Ovary (tissue), 9 donors: ENCODE measurements around the gene TTC28. TPM values are rescaled to one million over a fixed set of nuclear protein-coding genes. Genes with fewer than 3 reads are reported as not detected.
"Not testable (repeated sequence)": the region's sequence is repeated elsewhere in the genome, so short reads cannot be mapped to it uniquely, and the experiment has no call there.

ENCODE experiments used
- DNase-seq, 5 donors: peaks; one replicate each; pipeline ENCODE4 v3.0.0-alpha.2; 2019 to 2020
- H3K27ac ChIP-seq, 2 donors: fragments of 200-600 bp; one replicate each; pipeline versions ENCODE4 v1.5.1 to v1.8.0; 2019 to 2022
- H3K27me3 ChIP-seq: fragments of 200-600 bp; one replicate; pipeline ENCODE4 v1.8.0; 2022
- H3K36me3 ChIP-seq: fragments of 200-600 bp; sonication (generic); one replicate; pipeline ENCODE4 v1.5.1; 2019
- H3K4me1 ChIP-seq: one replicate; pipeline ENCODE4 v1.8.1; 2013; ENCODE audit warnings: mild to moderate bottlenecking, moderate library complexity; ENCODE audit not compliant: insufficient read depth
- H3K4me3 ChIP-seq: fragments of 200-600 bp; sonication (generic); one replicate; pipeline ENCODE4 v1.5.1; 2017
- H3K9me3 ChIP-seq, 2 donors: fragments of 200-600 bp in 1 of 2; sonication (generic) in 1 of 2; one replicate each; pipeline versions ENCODE4 v1.5.1 to v1.8.1; 2013 to 2019; ENCODE audit warnings: mild to moderate bottlenecking in 1 of 2, moderate library complexity in 1 of 2
- EP300 ChIP-seq: sonication (generic); formaldehyde crosslinking; IDR thresholded peaks from one replicate; pipeline ENCODE4 v1.6.1; 2017; ENCODE audit warnings: antibody characterized with exemption
- POLR2A ChIP-seq: fragments of 450-650 bp; IDR thresholded peaks from one replicate; pipeline ENCODE4 v1.6.1; 2017; ENCODE audit warnings: antibody characterized with exemption, mild to moderate bottlenecking, moderate library complexity
- WGBS, 3 donors: extraction: QIAGEN DNeasy Blood & Tissue Kit in 1 of 3; methylation state at CpG; one replicate each; pipeline versions ENCODE4 v1.1.5 to v1.1.7; 2013 to 2017; 5-methylcytosine and 5-hydroxymethylcytosine counted together
- intact Hi-C, 4 donors: fragments of 100-400 bp; cut with DNase I; formaldehyde crosslinking; loops; one replicate each; pipeline versions ENCODE4 v1.11.0 to v1.15.1; 2022 to 2023
- polyA plus RNA-seq, 2 donors: library from polyadenylated mRNA; stranded (reverse); fragments of 200-250 nt in 1 of 2; fragments of 350-450 nt in 1 of 2; fragmentation: Illumina TruSeq in 1 of 2; extraction: RNeasy Lipid Tissue Mini Kit (QIAGEN cat#74804) in 1 of 2; gene quantifications; one replicate each; pipeline ENCODE4 v1.2.3, GENCODE V29; 2013 to 2014
- total RNA-seq, 7 donors: library from RNA; depleted of rRNA in 2 of 7; stranded (reverse); fragments of >200 nt in 2 of 7; fragmentation: NEBNext Ultra II Directional in 3 of 7; extraction: Animal tissue kit (Norgen Biotek cat#: 25700) in 3 of 7; gene quantifications; one replicate each; pipeline versions ENCODE4 v1.1.0 to v1.2.4, GENCODE V29; 2016 to 2023
- TF ChIP-seq, protein P1 (sequence below), 3 donors: fragments of 450-650 bp in 2 of 3; fragments of 200-600 bp in 1 of 3; IDR thresholded peaks; one replicate each; pipeline versions ENCODE4 v1.5.1 to v1.8.0; 2016 to 2022; ENCODE audit warnings: antibody characterized with exemption in 3 of 3, mild to moderate bottlenecking in 1 of 3
- donor health status: DM: no; HTN: no; CAD: no; lungs with moderate emphysema.
- donor health status: DM: no; HTN: no; CAD: no.
- donor health status: Bipolar disorder and iron deficiency.
- donor health status: DM: yes; HTN: yes; CAD: no.
- donor health status: DM: no; HTN: no; CAD: no.
- donor health status: DM: yes; HTN: yes; CAD: no.

Gene TTC28
- total and polyA plus RNA-seq, 9 donors: 16.7 to 127 (median 72.9) TPM

DNA sequence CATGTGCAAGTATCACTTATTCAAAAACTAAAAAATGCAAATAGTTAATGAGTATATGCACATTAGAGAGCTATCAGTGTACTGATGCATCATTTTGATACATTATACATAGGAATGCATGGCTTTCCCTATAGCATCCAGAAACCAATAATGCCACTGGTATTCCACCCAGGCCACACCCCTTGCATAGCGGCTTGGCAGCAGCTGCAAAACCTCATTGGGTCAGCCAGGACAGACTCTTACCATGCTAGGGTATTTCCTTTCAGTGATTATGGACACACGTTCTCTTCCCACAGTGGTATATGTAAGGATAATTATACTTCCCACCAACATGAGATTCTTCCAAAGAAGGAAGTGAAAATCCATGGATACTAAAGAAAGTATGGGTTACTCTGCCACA, 614.7 kb downstream of the TTC28 start:
- H3K4me1 ChIP-seq: peaks cover 2% of the 10 kb centered on the region
- intact Hi-C loops: no loop called here
- 48 to 74% (median 54%) methylated on average over 2 of the region's 2 CpGs for WGBS, 3 donors

DNA sequence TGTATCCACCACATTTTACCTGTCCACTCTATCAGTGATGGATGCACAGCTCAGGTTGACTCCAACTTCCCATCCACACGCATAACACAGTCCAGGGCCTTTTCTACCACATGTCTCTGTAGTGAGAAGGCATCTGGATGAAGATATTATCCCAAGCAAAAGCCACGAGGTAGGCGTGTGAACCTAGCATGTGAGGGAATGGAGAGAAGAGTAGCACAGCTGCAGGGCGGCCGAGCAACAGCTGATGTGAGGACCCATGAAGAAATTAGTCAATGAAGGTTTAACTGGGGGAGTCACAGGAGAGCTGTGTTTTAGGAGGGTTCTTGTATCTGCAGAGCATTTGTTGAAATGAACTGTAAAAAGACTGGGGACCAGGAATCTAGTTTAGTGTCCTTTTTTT, 616.0 kb downstream of the TTC28 start:
- no peak overlapping the region for H3K4me3 ChIP-seq
- 86 to 98% (median 97%) methylated on average over 5 of the region's 5 CpGs for WGBS, 3 donors
- H3K9me3 ChIP-seq: no peaks in the 10 kb centered on the region
- peaks cover 2% of the 10 kb centered on the region for H3K4me1 ChIP-seq
- no peak overlapping the region for H3K27ac ChIP-seq
- intact Hi-C loops: no loop called here
- DNase-seq: no peak
- TF ChIP-seq EP300 (no peak), POLR2A (no peak)
- TF ChIP-seq, protein P1, sequence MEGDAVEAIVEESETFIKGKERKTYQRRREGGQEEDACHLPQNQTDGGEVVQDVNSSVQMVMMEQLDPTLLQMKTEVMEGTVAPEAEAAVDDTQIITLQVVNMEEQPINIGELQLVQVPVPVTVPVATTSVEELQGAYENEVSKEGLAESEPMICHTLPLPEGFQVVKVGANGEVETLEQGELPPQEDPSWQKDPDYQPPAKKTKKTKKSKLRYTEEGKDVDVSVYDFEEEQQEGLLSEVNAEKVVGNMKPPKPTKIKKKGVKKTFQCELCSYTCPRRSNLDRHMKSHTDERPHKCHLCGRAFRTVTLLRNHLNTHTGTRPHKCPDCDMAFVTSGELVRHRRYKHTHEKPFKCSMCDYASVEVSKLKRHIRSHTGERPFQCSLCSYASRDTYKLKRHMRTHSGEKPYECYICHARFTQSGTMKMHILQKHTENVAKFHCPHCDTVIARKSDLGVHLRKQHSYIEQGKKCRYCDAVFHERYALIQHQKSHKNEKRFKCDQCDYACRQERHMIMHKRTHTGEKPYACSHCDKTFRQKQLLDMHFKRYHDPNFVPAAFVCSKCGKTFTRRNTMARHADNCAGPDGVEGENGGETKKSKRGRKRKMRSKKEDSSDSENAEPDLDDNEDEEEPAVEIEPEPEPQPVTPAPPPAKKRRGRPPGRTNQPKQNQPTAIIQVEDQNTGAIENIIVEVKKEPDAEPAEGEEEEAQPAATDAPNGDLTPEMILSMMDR (IDR thresholded peaks at IDR 0.05): no peak
- H3K36me3 ChIP-seq: no peaks in the 10 kb centered on the region
- H3K27me3 ChIP-seq: no peaks in the 10 kb centered on the region

More for the DNA sequence above, 614.7 kb downstream of the TTC28 start:
- TF ChIP-seq, protein P1 (IDR thresholded peaks at IDR 0.05): no peak
- TF ChIP-seq POLR2A (no peak), EP300 (no peak)
- Histone ChIP-seq H3K27me3 (no peaks in the 10 kb centered on the region), H3K4me3 (no peak overlapping the region), H3K9me3 (no peaks in the 10 kb centered on the region), H3K36me3 (no peaks in the 10 kb centered on the region), H3K27ac (no peak overlapping the region)
- DNase-seq: no peak

DNA sequence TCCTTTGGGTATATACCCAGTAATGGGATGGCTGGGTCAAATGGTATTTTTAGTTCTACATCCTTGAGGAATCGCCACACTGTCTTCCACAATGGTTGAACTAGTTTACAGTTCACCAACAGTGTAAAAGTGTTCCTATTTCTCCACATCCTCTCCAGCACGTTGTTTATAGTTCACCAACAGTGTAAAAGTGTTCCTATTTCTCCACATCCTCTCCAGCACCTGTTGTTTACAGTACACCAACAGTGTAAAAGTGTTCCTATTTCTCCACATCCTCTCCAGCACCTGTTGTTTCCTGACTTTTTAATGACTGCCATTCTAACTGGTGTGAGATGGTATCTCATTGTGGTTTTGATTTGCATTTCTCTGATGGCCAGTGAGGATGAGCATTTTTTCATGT, 619.0 kb downstream of the TTC28 start:
- H3K36me3 ChIP-seq, H3K27ac ChIP-seq, H3K4me3 ChIP-seq, H3K4me1 ChIP-seq, intact Hi-C loops, DNase-seq, H3K9me3 ChIP-seq, H3K27me3 ChIP-seq: not testable (repeated sequence)
- 90 to 96% (median 93%) methylated on average over 2 of the region's 2 CpGs for WGBS, 3 donors

DNA sequence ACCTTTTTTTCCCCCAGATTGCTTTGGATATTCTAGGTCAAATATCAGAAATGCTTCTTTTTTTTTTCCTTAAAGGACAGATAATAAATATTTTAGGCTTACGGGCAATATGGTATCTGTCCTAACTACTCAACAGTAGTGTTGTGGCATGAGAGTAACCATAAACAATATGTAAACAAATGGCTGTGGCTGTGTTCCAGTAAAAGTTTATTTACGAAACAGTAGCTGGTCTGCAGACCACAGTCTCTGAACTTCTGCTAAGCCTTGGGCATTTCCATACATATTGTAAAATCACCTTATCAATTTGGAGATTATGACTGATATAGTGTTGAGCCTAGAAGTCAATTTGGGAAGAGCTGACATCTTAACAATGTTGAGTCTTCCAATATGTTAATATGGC, 621.6 kb downstream of the TTC28 start:
- Histone ChIP-seq H3K9me3 (no peaks in the 10 kb centered on the region), H3K36me3 (no peaks in the 10 kb centered on the region), H3K4me1 (no peaks in the 10 kb centered on the region), H3K27ac (no peak overlapping the region), H3K27me3 (no peaks in the 10 kb centered on the region), H3K4me3 (no peak overlapping the region)
- no peak for TF ChIP-seq EP300
- intact Hi-C loops: no loop called here
- WGBS, 3 donors: 90 to 96% (median 91%) methylated on average over 2 of the region's 2 CpGs
- no peak for DNase-seq

DNA sequence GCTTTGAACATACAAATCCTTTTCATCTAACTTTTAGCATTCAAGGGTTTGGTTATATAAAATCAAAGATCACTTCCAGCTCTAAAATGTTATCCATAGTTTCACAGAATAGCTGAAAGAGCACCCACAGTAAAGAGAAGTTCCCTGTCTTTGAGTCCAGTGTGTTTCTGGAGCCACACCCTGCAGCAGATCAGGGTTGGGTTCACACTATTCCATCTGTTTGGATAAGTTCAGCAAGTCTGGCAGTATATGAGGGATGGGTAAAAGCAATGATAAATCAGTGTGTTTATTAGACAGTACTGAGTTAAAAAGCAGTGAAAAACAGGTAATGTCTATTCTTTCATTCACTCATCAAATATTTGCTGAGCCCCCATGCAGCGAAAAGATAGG, 624.8 kb downstream of the TTC28 start:
- no peak for DNase-seq
- TF ChIP-seq EP300 (no peak), POLR2A (no peak)
- TF ChIP-seq, protein P1 (IDR thresholded peaks at IDR 0.05): no peak
- no peaks in the 10 kb centered on the region for H3K27me3 ChIP-seq
- H3K36me3 ChIP-seq: no peaks in the 10 kb centered on the region
- no peaks in the 10 kb centered on the region for H3K9me3 ChIP-seq
- no peaks in the 10 kb centered on the region for H3K4me1 ChIP-seq
- 95 to 100% (median 97%) methylated on average over 1 of the region's 1 CpG for WGBS, 3 donors
- H3K4me3 ChIP-seq: no peak overlapping the region
- H3K27ac ChIP-seq: no peak overlapping the region
- intact Hi-C loops: loop anchor here in 2 of 4 donors (5.0 kb wide), 2 partner anchors 387 to 542 kb away; no protein-coding TSS in a partner anchor
